ENCODE results near the gene CHTF18.

Gene CHTF18

DNA sequence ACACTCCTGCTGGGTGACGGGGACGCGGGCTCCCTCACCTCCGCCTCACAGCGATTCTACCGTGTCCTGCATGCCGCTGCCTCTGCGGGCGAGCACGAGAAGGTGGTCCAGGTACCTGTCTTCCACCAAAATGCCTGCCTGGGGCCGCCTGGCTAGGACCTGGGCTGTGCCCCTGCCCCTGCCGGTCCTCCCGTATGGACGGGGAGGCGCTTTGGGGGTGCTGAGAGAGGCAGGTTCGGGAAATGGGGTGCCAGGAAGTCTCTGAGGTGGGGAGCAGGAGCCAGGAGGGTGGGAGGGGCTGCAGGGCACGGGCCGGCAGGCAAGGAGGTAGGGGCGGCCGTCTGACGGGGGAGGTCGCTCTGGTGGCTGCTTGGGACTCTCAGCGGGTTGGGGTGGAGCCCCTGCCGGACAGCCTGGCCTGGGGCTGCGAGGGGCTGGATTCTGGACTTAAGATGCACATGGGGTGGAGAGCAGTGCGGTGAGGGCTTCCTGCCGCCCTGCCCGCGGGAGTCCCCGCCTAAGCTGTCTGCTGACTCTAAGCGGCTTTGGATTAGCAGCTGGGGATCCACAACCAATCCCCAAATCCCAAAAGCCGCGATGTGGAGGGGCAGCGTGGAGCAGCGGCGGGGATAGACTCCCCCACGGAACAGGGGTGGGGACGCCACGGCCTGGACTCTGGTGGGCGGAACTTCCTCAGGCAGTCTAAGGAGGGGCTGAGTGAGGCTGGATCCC, 5.8 kb downstream of the CHTF18 start:
- DNase-seq (ENCODE audit: low read depth in 2 of 2), result no peak

DNA sequence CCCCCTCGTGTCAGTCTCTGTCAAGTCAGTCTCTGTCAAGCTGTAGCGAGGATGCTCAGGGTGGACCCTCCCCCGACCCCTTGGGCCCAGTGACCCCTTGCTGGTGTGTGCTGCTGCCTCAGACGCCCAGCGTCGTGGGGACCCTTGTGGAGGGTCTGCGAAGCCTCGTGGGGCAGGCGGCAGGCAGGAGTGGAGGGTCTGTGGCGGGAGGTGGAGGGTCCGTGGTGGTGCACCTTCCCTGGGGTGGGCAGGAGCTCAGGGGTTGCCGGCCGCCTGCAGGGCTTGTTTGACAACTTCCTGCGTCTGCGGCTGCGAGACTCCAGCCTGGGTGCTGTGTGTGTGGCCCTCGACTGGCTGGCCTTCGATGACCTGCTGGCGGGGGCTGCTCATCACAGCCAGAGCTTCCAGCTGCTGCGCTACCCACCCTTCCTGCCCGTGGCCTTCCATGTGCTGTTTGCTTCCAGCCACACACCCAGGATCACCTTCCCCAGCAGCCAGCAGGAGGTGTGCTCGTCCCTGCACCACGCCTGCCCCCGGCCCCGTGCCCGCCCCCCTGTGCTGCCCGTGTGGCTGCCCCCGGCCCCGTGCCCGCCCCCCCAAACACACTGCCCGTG, 6.5 kb downstream of the CHTF18 start:
- DNase-seq (ENCODE audit: low read depth in 2 of 2), result no peak

DNA sequence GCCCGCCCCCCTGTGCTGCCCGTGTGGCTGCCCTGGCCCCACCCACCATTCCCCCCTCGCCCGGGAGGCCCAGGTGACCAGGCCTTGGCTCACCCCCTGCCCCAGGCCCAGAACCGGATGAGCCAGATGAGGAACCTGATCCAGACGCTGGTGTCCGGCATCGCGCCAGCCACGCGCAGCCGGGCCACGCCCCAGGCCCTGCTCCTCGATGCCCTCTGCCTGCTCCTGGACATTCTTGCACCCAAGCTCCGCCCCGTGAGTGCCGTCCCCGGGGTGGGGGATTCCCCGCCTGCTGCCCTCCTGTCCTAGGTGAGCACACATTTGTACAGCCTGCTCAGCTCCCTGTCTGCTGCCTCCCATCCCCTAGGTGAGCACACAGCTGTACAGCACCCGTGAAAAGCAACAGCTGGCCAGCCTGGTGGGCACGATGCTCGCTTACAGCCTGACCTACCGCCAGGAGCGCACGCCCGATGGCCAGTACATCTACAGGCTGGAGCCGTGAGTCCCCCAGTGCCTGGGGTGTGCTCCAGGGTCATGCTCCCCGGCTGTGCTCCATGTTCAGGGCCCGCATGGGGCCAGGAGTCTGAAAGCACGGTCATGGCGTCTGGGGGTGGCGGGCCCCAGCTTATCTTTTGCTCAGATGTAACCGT, 7.3 kb downstream of the CHTF18 start:
- DNase-seq (ENCODE audit: low read depth in 2 of 2), result no peak

DNA sequence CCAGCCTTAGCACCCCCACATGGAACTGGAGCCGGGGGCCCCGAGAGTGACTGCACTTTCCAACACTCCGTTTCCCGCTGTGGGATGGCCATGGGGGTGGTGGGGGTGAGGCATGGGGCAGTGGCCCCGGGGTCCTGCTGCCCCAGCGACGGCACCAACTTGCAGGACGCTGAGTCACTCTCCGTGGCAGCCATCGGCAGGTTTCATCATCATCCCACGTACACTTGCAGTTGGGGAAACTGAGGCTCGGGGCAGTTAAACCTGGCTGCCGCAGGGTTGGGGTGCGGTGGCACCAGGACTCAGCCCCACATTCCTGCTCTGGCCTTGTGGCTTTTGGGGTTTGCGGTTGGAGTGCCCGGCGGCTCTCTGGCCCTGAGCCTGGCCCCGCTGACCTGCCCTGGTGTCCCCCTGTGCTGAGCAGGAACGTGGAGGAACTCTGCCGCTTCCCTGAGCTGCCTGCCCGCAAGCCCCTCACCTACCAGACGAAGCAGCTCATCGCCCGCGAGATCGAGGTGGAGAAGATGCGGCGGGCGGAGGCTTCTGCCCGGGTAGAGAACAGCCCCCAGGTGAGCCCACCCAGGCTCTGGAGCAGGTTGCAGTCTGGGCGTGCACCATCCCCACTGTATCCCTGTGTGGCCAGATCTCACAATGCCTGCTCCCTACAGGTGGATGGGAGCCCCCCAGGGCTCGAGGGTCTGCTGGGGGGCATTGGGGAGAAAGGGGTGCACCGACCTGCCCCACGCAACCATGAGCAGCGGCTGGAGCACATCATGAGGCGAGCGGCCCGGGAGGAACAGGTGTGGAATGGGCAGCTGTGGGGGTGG, 8.1 kb downstream of the CHTF18 start:
- DNase-seq (ENCODE audit: low read depth in 2 of 2), result no peak

DNA sequence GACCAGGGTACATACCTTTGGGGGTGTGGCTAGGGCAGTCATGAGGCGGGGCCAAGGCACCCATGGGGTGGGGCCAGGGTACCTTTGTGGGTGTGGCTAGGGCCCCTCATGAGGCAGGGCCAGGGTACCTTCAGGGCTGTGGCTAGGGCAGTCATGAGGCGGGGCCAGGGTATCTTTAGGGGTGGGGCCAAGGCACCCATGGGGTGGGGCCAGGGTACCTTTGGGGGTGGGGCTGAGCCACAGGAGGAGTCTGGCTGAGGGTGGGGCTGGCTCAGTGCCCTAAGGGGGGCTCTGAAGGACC, 8.7 kb downstream of the CHTF18 start:
- no peak for DNase-seq (ENCODE audit: low read depth in 2 of 2)

DNA sequence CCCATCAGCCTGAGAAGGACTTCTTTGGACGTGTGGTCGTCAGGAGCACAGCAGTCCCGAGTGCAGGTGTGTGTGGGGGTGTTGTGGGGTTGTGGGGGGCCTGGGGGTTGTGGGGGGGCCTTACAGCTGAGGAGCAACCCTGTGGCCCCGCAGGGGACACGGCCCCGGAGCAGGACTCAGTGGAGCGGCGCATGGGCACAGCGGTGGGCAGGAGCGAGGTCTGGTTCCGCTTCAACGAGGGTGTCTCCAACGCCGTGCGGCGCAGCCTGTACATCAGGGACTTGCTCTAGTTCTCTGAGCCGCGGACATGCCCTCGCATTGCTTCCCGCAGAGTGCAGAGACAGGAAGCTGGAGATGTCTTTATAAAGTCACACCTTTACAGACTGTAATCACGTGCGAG, 9.3 kb downstream of the CHTF18 start:
- DNase-seq (ENCODE audit: low read depth in 2 of 2), result no peak

DNA sequence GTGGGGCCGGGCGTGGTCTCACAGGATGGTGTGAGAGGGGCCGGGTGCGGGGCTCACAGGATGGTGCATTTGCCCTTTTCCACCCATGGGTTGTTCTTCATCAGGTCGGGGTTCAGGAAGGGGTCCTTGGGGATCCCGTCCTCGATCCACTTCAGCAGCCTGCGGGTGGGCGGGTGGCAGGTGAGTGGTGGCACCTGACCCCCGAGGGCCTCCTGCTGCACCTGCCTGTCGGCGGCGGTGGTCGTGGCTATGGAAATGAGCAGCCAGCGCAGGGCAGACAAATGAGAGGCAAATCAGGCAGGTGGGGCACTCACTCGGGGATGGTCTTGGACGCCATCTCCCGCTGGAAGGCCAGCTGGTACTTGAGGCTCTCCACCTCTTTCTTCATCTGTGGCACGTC, 10.2 kb downstream of the CHTF18 start:
- no peak for DNase-seq (ENCODE audit: low read depth in 2 of 2)

DNA sequence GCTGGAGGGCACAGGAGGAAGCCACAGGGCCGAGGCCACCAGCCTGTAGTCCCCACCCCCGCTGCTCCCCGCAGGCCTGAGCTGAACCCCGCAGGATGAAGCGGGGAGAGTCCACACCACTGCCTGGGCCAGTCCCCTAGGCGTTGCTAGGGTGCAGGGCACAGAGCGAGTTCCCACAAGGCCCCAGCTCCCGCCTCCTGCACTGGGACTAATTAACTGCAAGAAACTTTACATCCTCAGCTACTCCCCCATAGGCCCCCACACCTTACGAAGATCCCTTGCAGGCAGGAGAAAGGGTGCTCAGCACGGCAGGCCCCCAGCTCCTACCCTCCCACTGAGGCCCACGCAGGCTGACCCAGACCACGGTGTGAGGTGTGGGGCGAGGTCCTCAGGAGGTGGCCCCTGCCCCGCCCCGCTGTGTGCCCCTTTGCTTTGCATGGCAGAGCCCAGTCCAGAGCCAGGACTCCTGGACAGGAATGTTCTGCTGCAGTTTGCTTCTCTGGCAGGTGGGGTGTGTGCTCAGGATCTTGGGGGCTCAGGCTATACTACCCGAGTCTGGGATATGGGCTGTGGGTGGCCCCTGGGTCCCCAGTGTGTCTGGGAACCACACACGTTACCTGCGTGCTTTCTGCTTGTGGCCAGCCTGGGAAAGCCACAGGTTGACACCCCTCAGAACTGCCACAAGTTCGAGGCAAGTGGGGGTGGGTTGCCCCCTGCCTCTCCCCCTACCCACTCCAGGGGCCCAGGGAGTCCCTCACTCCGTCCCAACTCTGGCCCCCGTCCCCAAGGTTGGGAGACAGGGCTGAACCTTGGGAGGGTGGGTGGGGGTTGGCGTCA, 10.9 kb downstream of the CHTF18 start:
- DNase-seq (ENCODE audit: low read depth in 2 of 2), result no peak

DNA sequence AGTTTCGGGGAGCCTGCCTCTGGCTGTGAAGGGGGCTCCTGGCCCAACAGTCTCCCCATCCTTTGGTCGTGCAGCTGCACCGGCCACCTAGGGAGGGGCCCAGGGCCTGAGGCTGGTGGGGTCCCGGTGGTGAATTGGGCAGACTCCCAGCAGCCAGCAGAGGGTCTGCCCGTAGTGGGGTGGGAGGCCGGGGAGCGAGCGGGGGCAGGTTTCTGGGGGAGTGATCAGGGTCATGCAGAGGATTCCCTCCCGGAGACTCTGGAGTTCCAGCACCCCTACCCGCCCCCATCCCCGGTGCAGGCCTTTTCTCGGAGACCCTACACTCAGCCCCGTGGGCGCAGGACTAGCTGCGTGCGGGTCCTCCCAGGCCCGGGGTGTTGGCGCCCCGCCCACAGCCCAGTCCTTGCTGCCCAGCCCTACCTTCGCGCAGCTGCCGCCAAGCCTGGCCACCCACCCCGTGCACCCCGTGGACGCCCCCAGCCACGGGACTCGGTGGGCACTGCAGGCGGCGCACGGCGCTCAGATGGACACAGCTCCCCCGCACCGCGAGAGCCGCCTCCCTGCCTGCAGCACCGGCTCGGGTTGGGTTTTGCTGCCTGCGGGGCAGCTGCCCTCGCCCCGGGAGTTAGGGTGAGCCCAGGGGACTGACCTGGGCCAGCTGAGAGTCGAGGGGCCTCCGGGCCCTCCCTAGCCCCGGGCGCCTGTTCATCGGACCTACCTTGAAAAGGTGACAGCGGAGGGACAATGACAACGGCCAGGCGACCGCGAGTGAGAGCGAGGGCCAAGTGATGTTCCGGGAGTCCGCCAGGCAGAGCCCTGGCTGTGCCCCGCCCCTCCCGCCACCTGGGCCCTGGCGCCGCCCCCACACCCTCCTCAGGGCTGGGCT, 11.8 kb downstream of the CHTF18 start, which contains the start of gene GNG13:
TSS of gene GNG13 (minus strand) at position 787 of the 886 bp plus-strand sequence. CDS start 1,657 bp downstream, outside the sequence.
- DNase-seq (ENCODE audit: low read depth in 2 of 2), result no peak

DNA sequence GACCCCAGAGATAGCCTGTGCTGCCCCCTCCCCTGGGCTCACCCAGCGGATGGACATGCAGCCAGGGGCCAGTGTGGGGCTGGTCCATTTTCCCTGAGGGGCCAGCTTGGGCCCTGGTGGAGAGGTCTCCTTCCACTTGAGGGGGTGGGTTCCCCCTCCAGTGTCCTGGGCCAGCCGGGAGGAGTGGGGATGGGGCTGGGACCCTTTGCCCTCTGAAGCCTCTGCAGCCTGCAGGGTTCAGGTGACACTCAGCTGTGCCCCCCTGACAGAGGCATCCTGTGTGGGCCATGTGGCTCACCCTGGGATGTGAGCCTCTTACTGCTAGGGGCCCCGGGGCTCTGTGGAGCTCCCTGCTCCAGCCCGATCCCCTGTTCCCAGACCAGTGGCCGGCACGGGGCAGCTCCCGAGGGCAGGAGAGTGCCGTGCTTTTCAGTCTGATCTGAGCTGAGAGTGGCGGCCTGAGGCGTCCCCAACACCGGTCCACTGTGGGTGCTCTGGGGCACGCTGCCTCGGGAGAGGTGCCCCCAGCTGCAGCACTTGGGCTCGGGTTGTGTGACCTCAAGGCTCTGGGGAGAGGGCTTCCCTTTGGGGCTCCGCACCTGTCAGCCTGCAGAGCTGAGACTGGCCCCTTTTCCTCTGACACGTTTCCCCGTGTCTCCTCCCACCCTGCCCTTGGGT, 12.6 kb downstream of the CHTF18 start:
- DNase-seq (ENCODE audit: low read depth in 2 of 2), result no peak

DNA sequence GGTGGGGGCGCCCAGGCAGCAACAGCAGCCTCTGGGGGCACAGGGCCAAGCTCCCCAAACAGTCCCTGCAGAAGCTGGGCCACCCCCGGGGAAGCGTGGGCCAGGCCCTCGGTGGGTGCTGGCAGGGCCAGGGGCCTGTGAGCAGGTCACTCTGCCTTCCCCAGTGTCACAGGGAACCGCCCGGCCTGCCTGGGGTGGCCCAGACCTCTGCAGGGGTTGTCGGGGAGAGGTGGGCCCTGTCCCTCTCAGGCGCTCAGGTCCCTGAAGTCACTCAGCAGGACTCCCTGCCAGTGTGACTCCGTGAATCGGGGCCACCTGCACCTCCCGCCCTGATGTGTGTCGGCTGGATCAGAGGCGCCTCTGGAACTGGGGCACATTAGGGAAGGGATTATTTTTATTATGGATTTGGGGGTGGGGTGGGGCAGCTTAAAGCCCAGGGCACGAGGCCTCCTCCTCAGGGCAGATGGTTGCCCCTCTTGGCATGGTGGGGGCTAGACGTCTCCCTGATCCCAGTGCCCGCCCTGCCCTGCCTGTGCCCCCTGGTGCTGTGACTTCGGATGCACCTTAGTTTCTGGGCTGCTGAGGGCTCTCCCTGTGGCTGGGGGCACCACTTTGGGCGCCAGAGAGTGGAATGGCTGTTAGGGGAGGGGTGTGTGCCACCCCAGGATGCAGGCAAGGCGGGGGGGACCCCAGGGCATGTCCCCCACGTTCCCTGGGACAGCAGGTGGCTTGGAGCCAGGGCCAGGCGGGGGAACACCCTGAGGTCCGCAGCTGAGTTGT, 13.4 kb downstream of the CHTF18 start:
- no peak for DNase-seq (ENCODE audit: low read depth in 2 of 2)

DNA sequence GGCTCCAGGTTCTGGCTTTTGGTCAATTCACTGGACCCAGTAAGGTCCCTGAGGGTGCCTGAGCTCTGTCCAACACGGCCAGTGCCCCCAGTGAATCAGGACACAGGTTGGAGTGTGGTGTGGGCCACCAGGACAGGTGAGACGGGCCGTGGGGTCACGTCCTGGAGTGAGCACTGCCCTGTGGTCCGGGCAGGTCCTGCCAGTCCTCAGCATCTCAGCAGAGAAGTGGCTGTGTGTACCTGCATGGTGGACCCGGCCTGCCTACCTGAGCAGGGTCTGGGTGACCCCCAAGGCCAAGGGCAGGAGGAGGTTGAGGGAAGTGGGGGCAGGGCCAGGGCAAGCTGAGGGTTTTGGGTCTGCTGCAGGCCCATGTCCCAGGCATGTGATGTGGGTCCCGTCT, 14.0 kb downstream of the CHTF18 start:
- no peak for DNase-seq (ENCODE audit: low read depth in 2 of 2)

DNA sequence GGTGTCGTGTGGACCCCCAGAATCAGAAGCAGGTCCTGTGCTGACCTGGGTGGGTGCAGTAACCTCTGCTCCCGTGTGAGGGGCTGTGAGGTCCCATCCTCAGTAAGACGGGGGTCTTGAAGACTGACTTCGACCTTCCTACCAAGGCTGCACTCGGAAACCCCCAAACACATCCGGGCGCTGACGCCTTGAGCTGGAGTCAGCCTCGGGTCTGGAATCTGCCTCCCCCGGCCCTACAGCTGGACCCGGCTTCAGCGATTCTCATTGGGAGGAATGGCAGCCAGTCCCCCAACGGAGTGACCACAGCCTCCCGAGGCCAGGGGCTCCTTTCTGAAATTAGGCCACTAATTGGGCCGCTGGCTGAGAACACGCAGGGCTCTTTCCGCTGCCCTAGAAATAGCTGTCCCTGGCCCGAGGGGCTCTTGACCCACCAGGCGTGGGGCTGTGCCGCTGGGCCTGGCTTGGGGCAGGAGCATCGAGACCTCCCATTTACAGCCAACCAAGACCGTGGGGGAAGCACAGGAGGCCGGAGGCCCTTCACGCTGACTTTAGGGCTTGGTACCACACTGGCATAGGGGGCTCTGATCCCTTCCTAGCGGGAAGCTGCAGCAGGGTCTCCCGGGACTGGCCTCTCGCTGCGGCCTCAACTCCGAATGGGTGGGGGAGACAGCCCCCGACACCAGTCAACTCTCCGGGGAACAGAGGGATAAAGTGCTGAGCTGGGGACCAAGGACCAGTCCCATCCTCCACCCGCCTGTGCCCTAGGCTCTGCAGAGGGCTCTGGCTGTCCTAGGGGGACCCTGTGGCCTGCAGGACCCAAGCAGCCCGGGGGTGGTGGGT, 14.7 kb downstream of the CHTF18 start:
- DNase-seq (ENCODE audit: low read depth in 2 of 2), result no peak

DNA sequence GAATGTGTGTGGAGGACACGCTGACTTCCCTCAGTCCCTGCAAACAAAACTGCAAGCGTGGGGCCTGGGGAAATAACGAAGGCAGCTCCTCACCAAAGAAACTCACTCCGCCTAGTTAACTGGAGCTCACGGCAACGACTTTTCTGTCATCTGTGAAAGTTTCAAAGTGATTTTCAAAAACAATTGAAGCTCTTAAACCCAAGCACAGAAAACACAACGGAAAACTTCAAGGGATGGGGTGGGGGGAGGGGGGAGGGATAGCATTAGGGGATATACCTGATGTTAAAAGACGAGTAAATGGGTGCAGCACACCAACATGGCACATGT, 15.3 kb downstream of the CHTF18 start:
- no peak for DNase-seq (ENCODE audit: low read depth in 2 of 2)

DNA sequence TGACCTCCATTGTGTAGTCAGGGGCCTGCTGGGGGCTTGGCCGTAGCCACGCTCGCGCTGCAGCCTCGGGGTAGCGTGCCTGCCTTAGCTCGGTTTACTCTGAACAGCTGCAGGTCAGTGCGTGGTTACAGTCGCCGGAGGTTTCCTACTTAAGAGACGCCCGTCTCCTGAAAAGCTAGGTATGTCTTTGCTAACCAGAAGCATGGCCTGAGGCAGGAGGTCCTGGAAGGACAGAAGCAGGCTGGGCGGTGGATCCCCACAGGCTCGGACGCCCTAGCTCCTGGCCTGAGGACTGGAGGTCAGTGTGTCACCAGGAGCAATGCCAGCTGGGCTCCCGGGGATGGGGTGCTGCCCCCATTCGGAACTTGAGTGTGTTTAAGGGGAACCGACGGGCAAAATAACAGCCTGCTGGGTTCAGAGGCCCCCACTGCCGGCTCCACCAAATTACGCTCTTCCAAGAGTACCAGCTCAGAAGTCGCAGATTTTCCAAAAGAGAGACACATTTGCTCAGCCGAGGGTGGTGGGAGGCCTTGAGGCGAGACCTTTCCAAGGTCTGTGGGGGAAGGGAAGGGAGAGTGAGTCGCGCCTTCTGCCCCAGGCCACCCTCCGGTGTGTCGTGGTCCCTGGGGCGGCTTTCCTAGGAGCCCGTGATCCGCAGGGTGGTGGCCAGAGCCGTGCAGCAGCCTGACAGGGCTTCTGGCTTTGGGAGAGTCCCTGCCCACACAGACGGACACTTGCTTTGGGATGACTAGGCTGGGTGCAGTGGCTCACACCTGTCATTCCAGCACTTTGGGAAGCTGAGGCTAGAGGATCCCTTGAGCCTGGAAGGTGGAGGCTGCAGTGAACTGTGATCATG, 16.0 kb downstream of the CHTF18 start:
- no peak for DNase-seq (ENCODE audit: low read depth in 2 of 2)

DNA sequence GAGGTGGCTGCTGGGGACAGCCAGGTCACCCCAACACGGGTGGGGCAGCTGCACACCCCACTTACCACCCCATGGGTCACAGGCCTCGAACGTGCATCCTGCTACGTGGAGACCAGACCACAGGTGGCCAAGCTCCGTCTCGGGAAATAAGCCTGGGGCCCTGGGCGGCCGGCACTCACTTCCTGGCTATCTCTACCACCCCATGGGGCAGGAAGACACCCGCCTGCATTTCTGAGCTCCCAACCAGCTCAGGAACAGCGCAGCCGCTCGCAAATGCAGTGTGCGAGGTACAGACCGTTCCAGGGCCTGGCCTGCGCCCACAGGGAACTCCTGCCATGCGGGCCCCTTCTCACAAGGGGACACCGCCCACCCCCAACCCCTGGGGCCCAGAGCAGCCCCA, 17.1 kb downstream of the CHTF18 start:
- no peak for DNase-seq (ENCODE audit: low read depth in 2 of 2)

DNA sequence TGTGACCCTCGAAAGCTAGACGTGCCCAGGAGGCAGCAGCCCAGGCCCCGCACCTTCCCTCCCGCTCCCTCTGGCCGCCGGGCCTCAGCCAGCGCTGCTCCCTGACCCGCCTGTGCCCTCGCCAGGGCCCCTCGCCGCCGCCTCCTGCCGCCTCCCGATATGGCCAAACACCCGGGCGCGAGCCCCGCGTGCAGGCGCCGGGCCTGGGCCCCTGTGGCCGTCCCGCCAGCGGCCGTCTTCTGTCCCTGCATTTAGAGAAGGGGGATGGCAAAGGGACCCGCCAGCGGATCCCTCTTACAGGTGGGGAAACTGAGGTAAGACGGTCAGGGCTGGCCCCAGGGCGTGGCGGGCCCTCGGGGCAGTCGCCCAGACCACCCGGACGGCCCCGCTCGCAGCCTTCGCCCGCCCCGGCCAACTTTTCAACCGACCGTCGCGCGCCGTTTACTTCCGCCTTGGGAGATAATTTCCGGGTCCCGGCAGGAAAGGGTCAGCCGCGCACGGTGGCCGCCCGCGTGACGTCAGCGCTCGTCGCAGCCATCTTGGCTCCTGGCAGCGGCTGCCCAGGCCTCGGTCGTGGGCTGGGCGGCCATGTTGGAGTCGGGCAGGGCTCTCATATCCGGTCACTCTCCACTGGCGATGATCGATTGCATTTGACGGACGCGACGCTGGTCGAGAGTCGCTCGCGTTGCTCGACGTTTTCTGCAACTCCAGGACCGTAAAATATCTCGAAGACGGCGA, 19.1 kb downstream of the CHTF18 start:
- DNase-seq (ENCODE audit: low read depth in 2 of 2), result peak; percentile 67 to 86

Data from stimulated activated CD8-positive, alpha-beta memory T cell treated with anti-CD3 and anti-CD28 coated beads, Interleukin-7, amount 100 ng/mL, for 4 hours (primary cell).